ENCODE results near the gene SULF2.

SULF2 gene

DNA sequence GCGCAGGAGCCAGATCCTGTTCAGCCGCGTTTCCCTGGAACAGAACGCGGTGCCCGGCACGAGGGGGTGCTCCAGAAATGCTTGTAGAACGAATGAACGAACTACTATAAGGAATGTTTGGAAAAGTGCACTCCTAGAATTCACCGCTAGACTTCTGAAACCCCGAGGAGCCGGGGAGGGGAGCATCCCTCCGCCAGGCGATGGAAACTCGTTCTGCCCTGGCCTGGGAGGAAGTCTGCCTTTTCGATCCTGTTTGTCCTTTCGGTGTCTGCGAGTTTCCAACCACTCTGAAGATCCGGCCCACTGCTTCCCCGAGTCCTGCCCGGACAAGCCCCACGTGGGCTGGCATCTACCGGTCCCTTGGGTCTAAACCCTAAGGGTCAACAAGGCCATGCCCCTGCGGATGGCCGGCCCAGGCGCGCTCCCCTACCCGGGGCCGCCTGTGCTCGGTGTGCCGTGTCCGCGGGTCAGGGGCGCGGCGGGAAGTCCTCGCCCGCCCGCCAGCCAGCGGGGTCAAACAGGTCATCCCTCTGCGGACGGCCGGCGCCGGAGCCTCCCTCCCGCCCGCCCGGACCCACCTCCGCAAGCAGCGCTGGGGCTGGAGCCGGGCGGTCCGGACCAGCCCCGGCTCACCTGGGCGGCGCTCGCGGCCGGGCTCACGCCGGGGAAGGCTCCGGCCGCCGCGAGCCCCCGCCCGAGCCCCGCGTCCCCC, 526 bp downstream of the SULF2 start:
- DNase-seq (ENCODE audit: low read depth, low spot score), result no peak

DNA sequence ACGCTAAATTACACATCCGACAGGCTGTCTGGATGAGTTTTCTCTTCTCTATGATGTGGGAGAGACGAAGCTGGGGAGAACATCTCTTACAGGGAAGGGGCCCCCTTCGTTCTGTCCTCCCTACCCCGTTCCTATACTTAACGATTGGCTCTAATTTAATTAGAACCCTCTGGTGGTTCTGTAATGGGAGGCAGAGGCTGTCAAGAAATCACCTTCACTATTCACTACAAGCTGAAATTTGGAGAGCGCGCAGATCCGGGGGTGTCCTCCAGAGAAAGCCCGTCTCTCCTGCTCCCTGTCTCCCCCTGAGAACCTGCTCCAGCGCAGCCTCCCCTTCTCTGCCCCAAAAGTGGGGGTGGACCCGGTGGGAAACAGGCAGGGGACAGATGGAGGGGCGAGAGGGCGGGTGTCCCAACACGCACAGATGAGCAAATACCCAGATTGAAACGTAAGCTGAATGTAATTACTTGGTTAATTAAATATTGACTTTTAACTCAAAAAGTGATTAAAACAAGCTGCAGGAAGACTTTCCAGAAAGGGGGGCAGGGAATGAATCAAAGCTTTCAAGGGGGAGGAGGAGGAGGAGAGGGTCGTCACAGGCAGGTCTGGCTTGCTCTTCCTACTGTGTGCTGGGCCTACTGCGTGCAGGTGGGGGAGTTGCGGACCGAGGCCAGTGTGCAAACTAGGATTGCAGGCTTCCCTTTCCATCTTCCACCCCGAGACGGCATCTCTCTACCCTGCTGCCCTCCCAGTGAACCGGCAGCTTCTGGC, 1.3 kb downstream of the SULF2 start:
- DNase-seq (ENCODE audit: low read depth, low spot score), result no peak

DNA sequence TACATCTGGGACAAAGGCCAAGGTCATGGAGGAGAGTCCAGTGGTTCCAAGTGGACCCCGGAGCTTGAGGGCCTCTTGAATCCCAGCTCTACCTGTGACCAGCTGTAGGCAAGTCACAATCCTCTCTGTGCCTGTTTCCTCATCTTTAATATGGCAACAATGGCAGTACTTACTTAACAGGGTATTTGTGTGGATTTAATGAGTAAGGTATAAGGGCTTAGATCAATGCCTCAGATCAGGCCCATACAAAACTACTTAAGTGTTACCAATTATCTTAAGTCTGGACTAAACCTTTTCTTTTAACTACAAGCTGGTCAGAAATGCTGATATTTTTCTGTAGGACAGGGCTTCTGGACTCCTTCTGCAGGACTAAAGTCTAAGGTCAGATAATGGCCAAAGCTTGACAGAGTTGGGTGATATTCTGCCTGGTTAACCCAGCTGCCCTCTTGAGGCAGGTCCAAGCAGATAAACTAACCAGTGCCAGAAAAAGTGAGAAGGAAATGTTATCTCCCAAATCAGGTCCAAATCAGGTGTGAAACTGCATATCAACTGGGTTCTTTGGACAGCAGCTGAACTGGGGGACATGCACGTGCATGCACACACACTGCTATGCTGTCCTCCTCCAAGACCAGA, 2.2 kb downstream of the SULF2 start:
- no peak for DNase-seq (ENCODE audit: low read depth, low spot score)

GRCh38 chr20:47782076-47782475, 3.2 kb downstream of the SULF2 start:
- DNase-seq (ENCODE audit: low read depth, low spot score), result no peak

DNA sequence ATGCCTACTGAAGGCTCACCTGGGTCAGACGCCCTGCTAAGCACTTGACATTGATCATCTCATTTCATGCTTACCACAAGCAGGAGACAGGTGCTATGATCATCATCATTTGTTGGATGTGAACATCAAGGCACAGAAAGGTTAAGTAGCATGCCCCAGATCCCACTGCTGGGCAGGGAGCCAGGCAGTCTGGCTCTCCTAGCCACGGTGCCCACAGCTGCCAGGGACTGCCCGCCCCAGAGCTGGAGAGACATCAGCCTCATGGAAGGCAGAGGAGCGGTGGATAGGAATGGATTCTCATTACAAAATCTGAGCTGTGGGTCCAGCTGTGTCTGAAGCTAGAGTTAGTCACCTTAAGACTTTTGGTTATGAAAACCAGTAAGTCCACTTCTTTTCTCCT, 3.6 kb downstream of the SULF2 start:
- DNase-seq (ENCODE audit: low read depth, low spot score), result no peak

GRCh38 chr20:47780720-47781389, 4.4 kb downstream of the SULF2 start:
- no peak for DNase-seq (ENCODE audit: low read depth, low spot score)

- DNase-seq (ENCODE audit: low read depth, low spot score), result no peak
Observed at GRCh38 chr20:47778398-47779354, 6.6 kb downstream of the SULF2 start.

DNA sequence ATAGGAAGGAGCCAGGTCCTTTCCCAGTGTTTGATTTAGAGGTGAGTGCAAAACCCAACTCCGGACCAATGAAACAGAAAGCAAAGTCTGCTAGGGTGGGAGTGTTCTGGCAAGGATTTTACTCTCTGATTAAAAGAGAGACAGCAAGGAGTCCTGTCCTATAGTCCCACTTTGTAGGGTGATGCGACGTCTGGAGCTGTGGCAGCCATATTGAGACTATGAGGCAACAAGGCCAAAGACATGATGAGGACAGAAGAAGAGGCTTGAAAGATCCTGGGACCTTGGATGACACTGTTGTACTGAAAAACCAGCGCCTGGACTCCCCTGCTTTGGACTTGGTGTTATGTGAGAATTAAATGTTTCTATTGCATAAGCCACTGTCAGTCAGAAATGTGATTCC, 8.1 kb downstream of the SULF2 start:
- DNase-seq (ENCODE audit: low read depth, low spot score), result no peak

GRCh38 chr20:47776639-47777038, 8.6 kb downstream of the SULF2 start:
- DNase-seq (ENCODE audit: low read depth, low spot score), result no peak

DNA sequence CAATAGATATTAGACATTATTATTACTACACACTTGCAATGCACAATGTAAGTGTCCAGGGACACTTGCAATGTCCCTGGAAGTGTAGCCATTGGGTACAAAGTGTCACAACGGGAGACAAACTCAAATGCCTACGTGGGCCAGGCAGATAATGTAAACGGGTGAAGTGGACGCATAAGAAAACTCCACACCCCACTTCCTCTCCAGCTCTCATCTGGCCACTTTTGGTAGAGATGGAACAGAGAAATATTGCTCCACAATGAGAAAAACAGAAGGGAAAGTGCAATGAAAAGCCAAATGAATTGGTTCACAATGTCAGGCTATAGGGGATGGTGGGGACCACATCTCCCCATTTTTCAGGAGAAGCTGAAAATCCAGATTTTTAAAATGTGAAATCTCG, 9.4 kb downstream of the SULF2 start:
- no peak for DNase-seq (ENCODE audit: low read depth, low spot score)

GRCh38 chr20:47775039-47775438, 10.2 kb downstream of the SULF2 start:
- DNase-seq (ENCODE audit: low read depth, low spot score), result no peak

DNA sequence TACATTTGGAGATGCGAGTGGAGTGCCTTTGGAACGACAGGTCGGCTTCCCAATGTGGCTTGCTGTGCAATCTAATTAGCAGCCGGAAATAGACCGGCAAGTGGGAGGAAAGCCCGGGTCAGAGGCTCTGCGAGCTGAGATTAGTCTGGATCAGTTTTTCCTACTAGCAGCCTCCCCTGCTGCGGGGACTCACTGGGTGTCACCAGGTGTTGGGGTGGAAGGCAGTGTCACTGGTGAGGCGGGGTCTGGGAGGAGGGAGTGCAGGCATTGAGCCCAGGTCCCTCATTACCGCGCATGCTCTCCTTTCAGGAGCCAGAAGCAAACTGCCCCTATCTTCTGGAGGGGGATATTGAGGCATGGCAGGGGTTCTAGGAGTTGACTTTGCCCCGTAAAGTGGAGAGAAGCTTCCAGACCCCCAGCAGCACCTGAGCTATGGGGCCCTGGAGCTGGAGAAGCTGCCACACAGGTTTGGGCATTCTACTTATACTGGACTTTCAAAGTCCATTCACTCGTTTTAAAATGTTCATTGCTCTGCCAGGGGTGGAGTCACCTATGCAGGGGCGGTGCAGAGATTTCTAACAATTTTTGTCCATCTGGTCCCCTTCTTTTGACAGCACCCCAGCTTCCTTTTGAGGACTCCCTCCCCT, 11.0 kb downstream of the SULF2 start:
- DNase-seq (ENCODE audit: low read depth, low spot score), result no peak

GRCh38 chr20:47773371-47773786, 11.9 kb downstream of the SULF2 start:
- DNase-seq (ENCODE audit: low read depth, low spot score), result no peak

- DNase-seq (ENCODE audit: low read depth, low spot score), result no peak
Observed at GRCh38 chr20:47770935-47771334, 14.3 kb downstream of the SULF2 start.

DNA sequence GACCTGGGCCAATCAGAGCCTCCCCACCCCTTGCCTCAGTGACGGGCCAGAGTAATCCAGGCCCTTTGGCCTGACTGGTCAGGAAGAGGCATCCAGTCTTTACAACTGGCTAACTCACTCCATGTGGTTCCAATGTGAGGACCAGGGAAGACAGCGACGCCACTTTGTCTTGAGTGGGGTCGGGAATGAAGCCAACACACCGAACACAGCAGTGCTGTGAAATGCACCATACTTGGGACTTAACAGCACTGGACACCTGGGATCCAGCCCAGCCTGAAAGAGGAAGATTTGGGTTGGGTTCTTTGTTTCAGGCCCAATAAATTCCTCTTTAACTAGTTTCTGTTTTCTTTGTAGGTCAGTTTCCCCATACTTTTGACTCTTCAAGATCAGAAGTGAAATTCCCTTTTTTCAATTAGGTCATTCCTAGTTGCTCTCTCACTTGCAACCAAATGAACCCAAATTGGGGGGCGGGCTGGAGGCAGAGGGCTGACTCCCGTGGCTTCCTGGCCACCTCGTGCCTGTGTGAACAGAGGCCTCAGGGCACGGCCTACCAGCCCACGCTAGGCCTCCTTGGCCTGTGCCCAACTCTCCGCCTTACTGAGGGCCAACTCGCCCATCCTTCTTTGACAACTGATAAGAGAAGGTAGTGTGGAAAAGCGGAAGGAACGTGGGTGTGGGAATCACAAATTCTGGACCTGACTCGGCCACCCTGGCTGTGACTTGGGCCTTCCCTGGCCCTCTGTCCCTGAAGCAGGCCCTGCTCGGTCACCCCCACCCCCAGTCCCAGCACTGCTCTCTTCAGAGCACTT, 17.1 kb downstream of the SULF2 start:
- no peak for DNase-seq (ENCODE audit: low read depth, low spot score)

DNA sequence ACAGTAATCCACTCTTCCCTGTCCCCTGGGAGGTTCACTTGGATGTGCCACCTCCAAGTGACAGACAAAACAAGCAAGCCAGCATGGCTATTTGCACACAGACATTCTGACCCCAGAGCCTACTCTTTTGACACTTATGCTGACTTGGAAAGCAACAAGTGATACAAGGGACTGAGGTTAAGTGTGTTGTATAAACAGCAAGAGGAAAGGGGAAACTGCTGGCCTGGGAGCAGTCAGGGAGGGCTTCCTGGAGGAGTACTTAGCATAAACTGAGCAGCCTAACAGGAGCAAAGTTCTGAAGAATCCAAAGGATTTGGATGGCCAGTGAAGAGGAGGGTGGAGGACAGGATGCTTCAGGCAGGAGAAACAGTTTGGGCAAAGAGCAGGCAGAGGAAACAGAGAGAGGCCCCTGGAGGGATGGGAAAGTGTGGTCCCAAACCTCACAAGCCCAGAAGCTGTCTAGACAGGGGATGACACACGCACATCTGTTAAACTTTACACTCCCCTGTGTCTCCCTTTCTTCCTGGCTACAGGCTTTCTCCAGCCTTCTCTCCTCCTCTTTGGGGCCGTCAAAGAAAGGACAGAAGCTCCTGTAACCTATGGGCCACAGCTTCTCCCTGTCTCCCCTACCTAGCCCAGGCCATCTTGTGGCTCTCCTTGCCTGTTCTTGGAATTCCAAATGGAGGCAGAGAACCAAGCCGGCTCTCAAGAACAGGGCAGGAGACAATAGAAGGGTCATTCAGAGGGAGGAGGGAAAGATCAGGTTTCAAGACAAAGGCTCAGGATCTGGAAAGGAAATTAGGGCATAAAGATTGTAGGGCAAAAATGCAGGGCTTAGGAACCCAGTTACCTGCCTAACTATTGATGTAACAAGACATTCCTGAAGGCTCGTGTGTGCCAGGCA, 19.3 kb downstream of the SULF2 start:
- DNase-seq (ENCODE audit: low read depth, low spot score), result no peak

GRCh38 chr20:47765271-47765670, 20.0 kb downstream of the SULF2 start:
- no peak for DNase-seq (ENCODE audit: low read depth, low spot score)

- no peak for DNase-seq (ENCODE audit: low read depth, low spot score)
Observed at GRCh38 chr20:47764154-47764733, 21.0 kb downstream of the SULF2 start.

Measured in iPS DF 19.7 (cell line).